ENCODE measurements around the gene NPTX1.

GRCh38 chr17:80512233-80512632 is 35.8 kb upstream of the NPTX1 start:
- no peak for TF ChIP-seq EP300 (conservative IDR thresholded peaks at IDR 0.05; ENCODE audit: poor library complexity, severe bottlenecking)
- TF ChIP-seq CTCF (IDR thresholded peaks at IDR 0.05; ENCODE audit: poor library complexity, severe bottlenecking): no peak
- no peak for TF ChIP-seq MXI1 (conservative IDR thresholded peaks at IDR 0.05; ENCODE audit: poor library complexity, severe bottlenecking)
- TF ChIP-seq POLR2AphosphoS5 (IDR thresholded peaks at IDR 0.05): no peak
- no peak for TF ChIP-seq EZH2 (IDR thresholded peaks at IDR 0.05; ENCODE audit: borderline replicate concordance, insufficient read depth, low read length, poor library complexity, severe bottlenecking)
- no peak for TF ChIP-seq TAF1 (IDR thresholded peaks at IDR 0.05; ENCODE audit: low read depth)
- no peak for TF ChIP-seq RAD21 (conservative IDR thresholded peaks at IDR 0.05)
- no peak for TF ChIP-seq REST (IDR thresholded peaks at IDR 0.05; ENCODE audit: borderline replicate concordance)

All from neural cell (in vitro differentiated cells).